SK-N-SH treated with all-trans-retinoic acid at 6 μM for 48 hours (cell line): ENCODE results near the gene SUCLA2.

Experiments
- CSRNP3 ChIP-seq: fragments of 250-450 bp; sonication (Bioruptor Pico); IDR thresholded peaks from 2 replicates; pipeline ENCODE4 v1.5.1; 2021; ENCODE audit warnings: mild to moderate bottlenecking, moderate library complexity
- ISL1 ChIP-seq: fragments of 250-450 bp; sonication (Bioruptor Pico); IDR thresholded peaks from 2 replicates; pipeline ENCODE4 v2.1.2; 2022; ENCODE audit warnings: mild to moderate bottlenecking, moderate library complexity
- TCF4 ChIP-seq: fragments of 250-450 bp; sonication (Bioruptor Pico); IDR thresholded peaks from 2 replicates; pipeline ENCODE4 v1.8.0; 2021; ENCODE audit warnings: mild to moderate bottlenecking, moderate library complexity, borderline replicate concordance
- TOX ChIP-seq: fragments of 250-450 bp; sonication (Bioruptor Pico); IDR thresholded peaks from 2 replicates; pipeline ENCODE4 v1.8.0; 2021; ENCODE audit warnings: mild to moderate bottlenecking, moderate library complexity, borderline replicate concordance
- ZC3H10 ChIP-seq: fragments of 250-450 bp; sonication (Bioruptor Pico); IDR thresholded peaks from 2 replicates; pipeline ENCODE4 v1.5.1; 2021; ENCODE audit warnings: mild to moderate bottlenecking, moderate library complexity
- ZNF565 ChIP-seq: fragments of 450-650 bp; formaldehyde crosslinking; conservative IDR thresholded peaks from 2 replicates; pipeline ENCODE4 v1.5.0; 2020; ENCODE audit warnings: low read depth, mild to moderate bottlenecking, moderate library complexity
- TF ChIP-seq, protein P1 (sequence below): fragments of 250-450 bp; sonication (Bioruptor Pico); IDR thresholded peaks from 2 replicates; pipeline ENCODE4 v1.8.0; 2020; ENCODE audit warnings: mild to moderate bottlenecking, moderate library complexity, borderline replicate concordance
- TF ChIP-seq, protein P2 (sequence below): fragments of 250-450 bp; sonication (Bioruptor Pico); IDR thresholded peaks from 2 replicates; pipeline ENCODE4 v1.5.1; 2020; ENCODE audit warnings: low read depth, mild to moderate bottlenecking, moderate library complexity

GRCh38 chr13:47898080-47898479 is 103.0 kb downstream of the SUCLA2 start:
- TF ChIP-seq TOX (CRISPR knock-in tag) (no peak), ZNF565 (no peak), ZC3H10 (CRISPR knock-in tag) (no peak), TCF4 (no peak), CSRNP3 (CRISPR knock-in tag) (no peak), ISL1 (no peak)
- TF ChIP-seq, protein P1, sequence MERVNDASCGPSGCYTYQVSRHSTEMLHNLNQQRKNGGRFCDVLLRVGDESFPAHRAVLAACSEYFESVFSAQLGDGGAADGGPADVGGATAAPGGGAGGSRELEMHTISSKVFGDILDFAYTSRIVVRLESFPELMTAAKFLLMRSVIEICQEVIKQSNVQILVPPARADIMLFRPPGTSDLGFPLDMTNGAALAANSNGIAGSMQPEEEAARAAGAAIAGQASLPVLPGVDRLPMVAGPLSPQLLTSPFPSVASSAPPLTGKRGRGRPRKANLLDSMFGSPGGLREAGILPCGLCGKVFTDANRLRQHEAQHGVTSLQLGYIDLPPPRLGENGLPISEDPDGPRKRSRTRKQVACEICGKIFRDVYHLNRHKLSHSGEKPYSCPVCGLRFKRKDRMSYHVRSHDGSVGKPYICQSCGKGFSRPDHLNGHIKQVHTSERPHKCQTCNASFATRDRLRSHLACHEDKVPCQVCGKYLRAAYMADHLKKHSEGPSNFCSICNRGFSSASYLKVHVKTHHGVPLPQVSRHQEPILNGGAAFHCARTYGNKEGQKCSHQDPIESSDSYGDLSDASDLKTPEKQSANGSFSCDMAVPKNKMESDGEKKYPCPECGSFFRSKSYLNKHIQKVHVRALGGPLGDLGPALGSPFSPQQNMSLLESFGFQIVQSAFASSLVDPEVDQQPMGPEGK (CRISPR knock-in tag) = no peak
- TF ChIP-seq, protein P2, sequence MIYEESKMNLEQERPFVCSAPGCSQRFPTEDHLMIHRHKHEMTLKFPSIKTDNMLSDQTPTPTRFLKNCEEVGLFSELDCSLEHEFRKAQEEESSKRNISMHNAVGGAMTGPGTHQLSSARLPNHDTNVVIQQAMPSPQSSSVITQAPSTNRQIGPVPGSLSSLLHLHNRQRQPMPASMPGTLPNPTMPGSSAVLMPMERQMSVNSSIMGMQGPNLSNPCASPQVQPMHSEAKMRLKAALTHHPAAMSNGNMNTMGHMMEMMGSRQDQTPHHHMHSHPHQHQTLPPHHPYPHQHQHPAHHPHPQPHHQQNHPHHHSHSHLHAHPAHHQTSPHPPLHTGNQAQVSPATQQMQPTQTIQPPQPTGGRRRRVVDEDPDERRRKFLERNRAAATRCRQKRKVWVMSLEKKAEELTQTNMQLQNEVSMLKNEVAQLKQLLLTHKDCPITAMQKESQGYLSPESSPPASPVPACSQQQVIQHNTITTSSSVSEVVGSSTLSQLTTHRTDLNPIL (CRISPR knock-in tag) = no peak
